ENCODE results near the gene STAC.
"Not testable (repeated sequence)": the region's sequence is repeated elsewhere in the genome, so short reads cannot be mapped to it uniquely, and the experiment has no call there.

The STAC gene

GRCh38 chr3:36480911-36481648 is 100.8 kb downstream of the STAC start:
- DNase-seq (ENCODE audit: low spot score) = no peak

GRCh38 chr3:36482256-36482655 is 102.0 kb downstream of the STAC start:
- DNase-seq (ENCODE audit: low spot score) = no peak

GRCh38 chr3:36482880-36483279 is 102.6 kb downstream of the STAC start:
- DNase-seq (ENCODE audit: low spot score) = no peak

- DNase-seq (ENCODE audit: low spot score) = no peak
These were observed 103.4 kb downstream of the STAC start for GRCh38 chr3:36483709-36484108.

GRCh38 chr3:36484386-36484785 is 104.1 kb downstream of the STAC start:
- no peak for DNase-seq (ENCODE audit: low spot score)

- no peak for DNase-seq (ENCODE audit: low spot score)
These were observed 105.9 kb downstream of the STAC start for GRCh38 chr3:36486009-36486795.

GRCh38 chr3:36487616-36488015 is 107.3 kb downstream of the STAC start:
- no peak for DNase-seq (ENCODE audit: low spot score)

- DNase-seq (ENCODE audit: low spot score) = no peak
These were observed 107.9 kb downstream of the STAC start for GRCh38 chr3:36488077-36488789.

GRCh38 chr3:36489101-36489500 is 108.8 kb downstream of the STAC start:
- no peak for DNase-seq (ENCODE audit: low spot score)

GRCh38 chr3:36489679-36490425 is 109.5 kb downstream of the STAC start:
- DNase-seq (ENCODE audit: low spot score) = no peak

- DNase-seq (ENCODE audit: low spot score) = no peak
These were observed 112.7 kb downstream of the STAC start for GRCh38 chr3:36493051-36493450.

GRCh38 chr3:36494461-36495109 is 114.3 kb downstream of the STAC start:
- no peak for DNase-seq (ENCODE audit: low spot score)

GRCh38 chr3:36496684-36497633 is 116.7 kb downstream of the STAC start:
- DNase-seq (ENCODE audit: low spot score) = no peak

GRCh38 chr3:36500053-36500452 is 119.7 kb downstream of the STAC start:
- DNase-seq (ENCODE audit: low spot score) = not testable (repeated sequence)

GRCh38 chr3:36501616-36502015 is 121.3 kb downstream of the STAC start:
- DNase-seq (ENCODE audit: low spot score) = peak; percentile 6

- no peak for DNase-seq (ENCODE audit: low spot score)
These were observed 125.1 kb downstream of the STAC start for GRCh38 chr3:36505393-36505792.

GRCh38 chr3:36511791-36512486 is 131.6 kb downstream of the STAC start:
- DNase-seq (ENCODE audit: low spot score) = no peak

- DNase-seq (ENCODE audit: low spot score) = no peak
These were observed 132.3 kb downstream of the STAC start for GRCh38 chr3:36512555-36512954.

- DNase-seq (ENCODE audit: low spot score) = no peak
These were observed 133.9 kb downstream of the STAC start for GRCh38 chr3:36514171-36514570.

- no peak for DNase-seq (ENCODE audit: low spot score)
These were observed 139.4 kb downstream of the STAC start for GRCh38 chr3:36519682-36520081.

All from globus pallidus (tissue), 1 donor.